Stimulated activated memory B cell treated with anti-CD40 and anti-IgM and Interleukin-4, amounts not matched to agents 10 μg/mL and 1 μg/mL and 100 μg/mL, for 72 hours (primary cell): Measurements from ENCODE around the gene GRIK4.

Experiments
- ATAC-seq: fragments of 150-1000 bp; cut with Tn5 transposase; 2 replicates; pipeline ENCODE4 v1.10.0; 2021
- H3K27ac Mint-ChIP-seq: one replicate; pipeline ENCODE4 v1.8.0; 2022; ENCODE audit warnings: mild to moderate bottlenecking, mixed read lengths
- H3K27me3 Mint-ChIP-seq: one replicate; pipeline ENCODE4 v1.8.0; 2022; ENCODE audit warnings: mixed read lengths
- H3K36me3 Mint-ChIP-seq: one replicate; pipeline ENCODE4 v1.8.0; 2022; ENCODE audit warnings: mixed read lengths
- H3K4me1 Mint-ChIP-seq: one replicate; pipeline ENCODE4 v1.8.0; 2022; ENCODE audit warnings: mixed read lengths
- H3K4me3 Mint-ChIP-seq: one replicate; pipeline ENCODE4 v1.8.0; 2022; ENCODE audit warnings: mild to moderate bottlenecking, moderate library complexity, mixed read lengths
- H3K9me3 Mint-ChIP-seq: one replicate; pipeline ENCODE4 v1.8.0; 2022; ENCODE audit warnings: mixed read lengths

The GRIK4 gene

DNA sequence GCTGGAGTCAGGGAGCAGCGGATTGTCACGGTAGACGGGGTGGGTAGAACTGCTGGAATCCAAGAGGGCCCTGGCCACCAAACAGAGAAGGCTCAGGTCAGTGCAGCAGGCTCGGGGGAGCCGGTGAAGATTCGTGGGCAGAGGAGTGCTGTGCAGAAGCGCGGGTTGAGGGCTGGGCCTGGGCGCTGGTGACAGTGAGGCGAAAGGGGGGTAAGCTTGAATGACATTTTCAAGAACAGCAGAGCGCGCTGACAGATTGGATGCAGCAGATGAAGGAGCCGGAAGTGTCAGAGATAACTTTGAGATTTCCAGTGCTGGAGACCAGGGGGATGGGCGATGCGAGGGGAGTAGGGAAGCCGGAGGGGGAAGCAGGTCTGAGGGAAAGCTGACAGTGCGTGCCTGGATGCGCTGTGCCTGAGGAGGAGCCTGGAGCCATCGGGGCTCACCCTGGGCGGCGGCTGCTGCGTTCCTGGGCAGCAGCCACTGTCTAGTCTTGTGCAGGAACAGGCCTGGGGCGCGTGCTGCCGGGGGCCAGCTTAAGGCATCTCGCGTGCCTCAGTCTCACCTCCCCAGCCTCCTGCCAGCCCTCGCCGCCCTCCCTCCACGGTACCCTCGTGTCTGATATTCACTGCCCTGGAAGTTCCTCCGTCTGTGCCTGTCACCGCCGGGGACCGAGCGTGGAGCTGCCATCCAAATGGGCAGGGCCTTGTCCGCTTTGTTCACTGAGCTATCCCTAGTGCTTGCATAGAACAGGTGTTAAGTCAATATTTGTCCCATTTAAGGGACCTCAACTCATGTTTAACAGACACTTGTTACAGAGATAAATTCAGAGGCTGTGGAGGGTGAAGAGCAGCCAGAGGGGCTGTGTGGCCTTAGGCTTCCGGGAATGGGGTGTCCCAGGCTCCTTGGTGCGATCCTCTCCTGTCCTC lies 5.2 kb downstream of the GRIK4 start:
- H3K27me3 Mint-ChIP-seq: peaks cover 55% of the 10 kb centered on the region

DNA sequence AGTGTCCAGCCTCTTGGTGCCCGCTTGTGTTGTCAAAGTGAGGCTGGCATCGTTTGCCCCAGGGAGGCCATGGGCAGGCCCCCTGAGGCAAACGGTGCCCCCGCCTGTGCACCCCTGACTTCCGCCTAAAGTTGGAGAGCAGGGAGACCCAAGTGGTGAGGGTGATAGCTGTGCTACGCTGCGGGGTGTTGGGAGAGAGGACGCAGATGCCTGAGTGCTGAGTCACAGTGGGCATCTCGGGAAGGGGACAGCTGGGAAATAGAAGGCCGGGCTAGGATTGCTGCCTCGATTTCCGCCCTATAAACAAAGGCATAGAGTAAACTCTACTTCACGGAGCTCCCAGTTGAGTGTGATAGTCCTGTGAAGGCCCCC lies 5.8 kb downstream of the GRIK4 start:
- H3K27me3 Mint-ChIP-seq: peaks cover 59% of the 10 kb centered on the region
- no peaks in the 10 kb centered on the region for H3K4me1 Mint-ChIP-seq
- ATAC-seq: peak; percentile 2
- H3K9me3 Mint-ChIP-seq: no peaks in the 10 kb centered on the region
- H3K27ac Mint-ChIP-seq: no peak overlapping the region
- H3K4me3 Mint-ChIP-seq: no peak overlapping the region
- H3K36me3 Mint-ChIP-seq: no peaks in the 10 kb centered on the region

More for the DNA sequence above, 5.2 kb downstream of the GRIK4 start:
- Mint-ChIP-seq H3K4me3 (no peak overlapping the region), H3K36me3 (no peaks in the 10 kb centered on the region), H3K27ac (no peak overlapping the region), H3K4me1 (no peaks in the 10 kb centered on the region), H3K9me3 (no peaks in the 10 kb centered on the region)
- ATAC-seq: no peak

DNA sequence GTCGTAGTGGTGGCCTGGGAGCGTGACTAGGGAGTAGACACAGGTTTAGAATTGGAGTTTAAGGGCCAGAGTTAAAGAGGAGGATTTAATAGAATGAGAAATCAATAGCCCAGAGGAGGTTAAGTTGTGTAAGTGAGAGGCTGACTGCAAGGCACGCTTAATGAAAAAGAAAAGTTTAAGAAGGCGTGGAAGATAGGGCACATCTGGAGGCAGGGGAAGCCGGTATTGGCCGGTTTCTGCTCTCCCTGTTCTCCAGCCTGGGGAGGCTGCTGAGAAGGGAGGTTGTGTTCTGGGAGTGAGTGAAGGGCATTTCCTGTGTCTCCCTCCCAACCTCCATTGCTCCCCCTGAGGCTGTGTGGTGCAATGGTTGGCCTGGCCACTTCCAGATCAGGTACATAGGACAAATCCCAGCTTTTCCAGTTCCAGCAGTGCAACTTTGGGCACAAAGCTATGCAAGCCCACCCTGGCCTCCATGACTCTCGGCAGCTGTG lies 6.3 kb downstream of the GRIK4 start:
- Mint-ChIP-seq H3K36me3 (no peaks in the 10 kb centered on the region), H3K27ac (no peak overlapping the region), H3K27me3 (peaks cover 59% of the 10 kb centered on the region), H3K4me1 (no peaks in the 10 kb centered on the region), H3K4me3 (no peak overlapping the region), H3K9me3 (no peaks in the 10 kb centered on the region)
- ATAC-seq: no peak

DNA sequence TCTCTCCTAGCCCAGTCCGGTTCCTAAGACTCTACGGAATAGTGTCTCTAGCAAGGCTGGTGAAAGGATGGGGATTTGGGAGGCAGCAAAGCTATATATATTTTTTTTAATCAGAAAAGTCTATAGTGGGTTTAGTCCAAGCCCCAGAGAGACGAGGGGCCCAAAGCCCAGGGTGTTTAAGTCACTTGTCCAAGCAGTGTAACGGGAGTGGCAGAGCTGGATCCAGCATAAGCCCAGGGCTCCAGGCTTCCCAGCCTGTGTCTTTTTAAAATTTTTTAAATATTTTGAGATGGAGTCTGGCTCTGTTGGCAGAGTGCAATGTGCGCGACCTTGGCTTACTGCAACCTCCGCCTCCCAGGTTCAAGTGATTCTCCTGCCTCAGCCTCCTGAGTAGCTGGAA lies 6.8 kb downstream of the GRIK4 start:
- no peak for ATAC-seq
- no peak overlapping the region for H3K4me3 Mint-ChIP-seq
- no peaks in the 10 kb centered on the region for H3K9me3 Mint-ChIP-seq
- no peak overlapping the region for H3K27ac Mint-ChIP-seq
- no peaks in the 10 kb centered on the region for H3K4me1 Mint-ChIP-seq
- peaks cover 59% of the 10 kb centered on the region for H3K27me3 Mint-ChIP-seq
- H3K36me3 Mint-ChIP-seq: no peaks in the 10 kb centered on the region

DNA sequence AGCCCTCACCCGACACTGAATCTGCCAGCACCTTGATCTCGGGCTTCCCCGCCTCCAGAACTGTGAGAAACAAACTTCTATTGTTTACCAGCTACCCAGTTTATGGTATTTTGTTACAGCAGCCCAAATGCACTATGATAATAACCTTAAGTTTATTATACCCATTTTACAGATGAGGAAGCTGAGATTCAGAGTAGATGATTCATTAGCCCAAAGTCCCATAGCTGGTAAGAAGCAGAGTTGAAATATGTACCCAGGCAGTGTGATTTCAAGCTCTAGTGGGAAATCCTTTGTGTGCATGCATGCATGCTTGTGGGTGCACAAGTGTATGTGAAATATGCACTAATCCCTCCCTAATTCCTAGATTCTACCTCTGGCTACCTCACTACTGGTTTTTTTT lies 7.9 kb downstream of the GRIK4 start:
- Mint-ChIP-seq H3K27me3 (peaks cover 55% of the 10 kb centered on the region), H3K36me3 (no peaks in the 10 kb centered on the region), H3K9me3 (no peaks in the 10 kb centered on the region), H3K4me1 (no peaks in the 10 kb centered on the region), H3K4me3 (no peak overlapping the region), H3K27ac (no peak overlapping the region)
- no peak for ATAC-seq

GRCh38 chr11:120520091-120520822 lies 8.7 kb downstream of the GRIK4 start:
- H3K4me1 Mint-ChIP-seq: no peaks in the 10 kb centered on the region
- no peak overlapping the region for H3K4me3 Mint-ChIP-seq
- peaks cover 55% of the 10 kb centered on the region for H3K27me3 Mint-ChIP-seq
- no peaks in the 10 kb centered on the region for H3K9me3 Mint-ChIP-seq
- no peaks in the 10 kb centered on the region for H3K36me3 Mint-ChIP-seq
- ATAC-seq: no peak
- H3K27ac Mint-ChIP-seq: no peak overlapping the region

GRCh38 chr11:120521176-120521575 lies 9.6 kb downstream of the GRIK4 start:
- no peaks in the 10 kb centered on the region for H3K9me3 Mint-ChIP-seq
- H3K4me3 Mint-ChIP-seq: no peak overlapping the region
- H3K27me3 Mint-ChIP-seq: peaks cover 55% of the 10 kb centered on the region
- no peaks in the 10 kb centered on the region for H3K4me1 Mint-ChIP-seq
- no peak for ATAC-seq
- no peak overlapping the region for H3K27ac Mint-ChIP-seq
- no peaks in the 10 kb centered on the region for H3K36me3 Mint-ChIP-seq

- Mint-ChIP-seq H3K36me3 (no peaks in the 10 kb centered on the region), H3K4me3 (no peak overlapping the region), H3K27ac (no peak overlapping the region), H3K4me1 (no peaks in the 10 kb centered on the region), H3K27me3 (peaks cover 58% of the 10 kb centered on the region), H3K9me3 (no peaks in the 10 kb centered on the region)
- ATAC-seq: no peak
Observed at GRCh38 chr11:120522021-120522420, 10.5 kb downstream of the GRIK4 start.

DNA sequence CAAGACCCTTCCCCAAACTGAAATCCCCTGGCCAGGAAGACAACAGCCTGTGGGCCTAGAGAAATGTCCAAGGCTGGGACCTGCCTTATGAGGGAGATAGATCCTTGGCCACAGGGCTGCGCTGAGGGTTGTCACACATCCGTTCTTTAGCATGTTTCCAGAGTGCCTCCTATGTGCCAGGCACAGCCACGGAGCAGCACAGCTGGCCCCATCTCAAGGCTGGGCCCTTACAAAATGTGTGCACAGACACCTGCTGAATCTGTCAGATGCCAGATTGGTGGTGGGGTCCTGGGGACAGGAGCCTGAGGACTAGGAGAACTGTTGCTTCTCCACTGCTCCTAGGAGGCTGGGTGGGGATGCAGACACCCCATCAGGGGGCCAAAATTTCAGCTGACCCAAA lies 11.2 kb downstream of the GRIK4 start:
- no peaks in the 10 kb centered on the region for H3K36me3 Mint-ChIP-seq
- ATAC-seq: no peak
- no peak overlapping the region for H3K27ac Mint-ChIP-seq
- H3K4me3 Mint-ChIP-seq: no peak overlapping the region
- H3K9me3 Mint-ChIP-seq: no peaks in the 10 kb centered on the region
- H3K27me3 Mint-ChIP-seq: peaks cover 62% of the 10 kb centered on the region
- no peaks in the 10 kb centered on the region for H3K4me1 Mint-ChIP-seq

DNA sequence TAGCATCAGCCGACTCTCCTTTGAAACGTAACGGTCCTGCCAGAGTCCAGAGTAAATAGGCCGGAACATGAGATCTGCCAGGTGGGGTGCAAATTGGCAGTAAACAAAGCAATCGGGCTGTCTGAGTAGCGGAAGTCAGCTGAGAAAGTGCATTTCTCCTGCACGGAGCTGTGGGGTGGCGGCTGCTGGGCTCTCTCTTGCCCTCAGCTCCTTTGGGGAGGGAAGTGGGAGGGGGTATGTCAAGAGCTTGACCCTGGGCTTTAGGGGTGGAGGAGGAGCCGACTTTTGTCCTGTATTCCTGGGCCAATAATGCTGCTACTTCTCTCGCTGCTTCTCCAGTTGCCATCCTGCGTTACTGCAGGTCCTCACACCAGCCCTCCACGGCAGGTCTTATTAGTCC lies 11.6 kb downstream of the GRIK4 start:
- Mint-ChIP-seq H3K9me3 (no peaks in the 10 kb centered on the region), H3K27ac (no peak overlapping the region), H3K4me3 (no peak overlapping the region), H3K4me1 (no peaks in the 10 kb centered on the region), H3K27me3 (peaks cover 62% of the 10 kb centered on the region), H3K36me3 (no peaks in the 10 kb centered on the region)
- no peak for ATAC-seq

DNA sequence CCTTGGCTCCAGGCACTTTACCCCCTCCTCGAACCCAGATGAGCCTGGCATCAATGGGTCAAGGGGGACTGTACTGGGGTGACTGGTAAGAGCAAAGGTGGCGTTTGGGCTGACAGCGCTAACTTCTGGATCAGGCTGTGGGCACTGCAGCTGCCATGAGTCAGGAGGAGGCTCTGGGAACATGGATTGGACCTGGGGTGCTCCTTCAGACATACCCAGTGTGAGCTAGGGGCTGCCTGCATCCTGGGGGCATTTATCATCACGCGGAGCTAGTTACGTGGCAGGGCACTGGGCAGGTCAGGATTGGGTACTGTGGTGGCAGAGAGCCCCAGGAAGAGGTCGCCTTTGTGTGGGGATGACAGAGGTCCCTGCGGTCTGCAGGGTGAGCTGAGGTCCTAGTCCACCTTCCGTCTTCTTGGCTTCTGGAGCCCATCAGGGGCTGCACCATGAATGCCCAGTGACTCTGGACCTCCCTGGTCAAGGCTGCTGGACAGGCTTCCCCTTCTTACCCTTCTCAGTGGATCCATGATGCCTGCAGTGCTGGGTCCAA lies 13.1 kb downstream of the GRIK4 start:
- no peaks in the 10 kb centered on the region for H3K4me1 Mint-ChIP-seq
- H3K36me3 Mint-ChIP-seq: no peaks in the 10 kb centered on the region
- H3K27ac Mint-ChIP-seq: no peak overlapping the region
- H3K4me3 Mint-ChIP-seq: no peak overlapping the region
- peaks cover 73% of the 10 kb centered on the region for H3K27me3 Mint-ChIP-seq
- no peak for ATAC-seq
- peaks cover 4% of the 10 kb centered on the region for H3K9me3 Mint-ChIP-seq

DNA sequence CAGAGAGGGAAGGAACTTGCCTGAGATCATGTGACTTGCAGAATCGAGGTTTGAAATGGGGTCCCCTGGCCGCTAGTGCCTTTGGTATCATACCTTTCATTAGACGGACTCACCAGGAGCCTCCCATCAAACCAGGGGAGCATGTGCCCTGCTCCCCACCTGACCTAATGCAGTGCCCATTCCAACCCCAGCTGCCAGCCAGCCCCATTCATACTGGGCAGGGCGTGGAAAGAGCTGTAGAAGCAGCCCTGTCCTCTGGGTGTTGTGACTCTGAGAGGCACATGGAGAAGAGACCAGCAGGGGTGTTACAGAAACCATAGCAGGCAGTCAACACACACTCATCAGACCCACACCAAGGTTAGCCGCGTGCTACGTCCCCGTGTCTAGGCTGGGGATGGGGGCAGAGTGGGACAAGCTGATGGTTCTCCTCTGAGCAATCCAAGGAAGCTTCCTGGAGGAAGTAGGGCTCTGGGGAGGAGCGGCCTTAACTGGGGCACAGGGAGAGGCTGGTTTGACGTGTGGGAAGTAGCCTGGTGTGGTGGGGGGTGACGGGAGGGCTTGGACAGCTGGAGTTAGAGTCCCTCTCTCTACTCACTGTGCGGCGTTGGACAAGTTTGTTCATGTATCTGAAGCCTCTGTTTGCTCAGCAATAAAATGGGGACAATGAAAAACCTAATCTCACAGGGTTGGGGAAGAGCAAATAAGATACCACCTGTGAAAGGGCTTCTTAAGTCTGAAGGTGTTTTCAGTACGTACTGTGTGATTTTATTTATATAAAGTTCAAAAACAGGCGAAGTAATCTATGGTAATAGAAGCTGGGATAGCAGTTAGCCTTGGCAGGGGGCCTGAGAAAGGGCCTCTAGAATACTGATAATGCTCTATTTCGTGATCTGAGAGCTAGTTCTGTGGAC lies 14.0 kb downstream of the GRIK4 start:
- H3K4me1 Mint-ChIP-seq: no peaks in the 10 kb centered on the region
- H3K27me3 Mint-ChIP-seq: peaks cover 65% of the 10 kb centered on the region
- no peak overlapping the region for H3K4me3 Mint-ChIP-seq
- ATAC-seq: no peak
- peaks cover 4% of the 10 kb centered on the region for H3K9me3 Mint-ChIP-seq
- H3K27ac Mint-ChIP-seq: no peak overlapping the region
- no peaks in the 10 kb centered on the region for H3K36me3 Mint-ChIP-seq

GRCh38 chr11:120526241-120526640 lies 14.7 kb downstream of the GRIK4 start:
- H3K27me3 Mint-ChIP-seq: peaks cover 65% of the 10 kb centered on the region
- no peaks in the 10 kb centered on the region for H3K4me1 Mint-ChIP-seq
- H3K36me3 Mint-ChIP-seq: no peaks in the 10 kb centered on the region
- no peak overlapping the region for H3K27ac Mint-ChIP-seq
- peaks cover 4% of the 10 kb centered on the region for H3K9me3 Mint-ChIP-seq
- no peak overlapping the region for H3K4me3 Mint-ChIP-seq
- no peak for ATAC-seq

DNA sequence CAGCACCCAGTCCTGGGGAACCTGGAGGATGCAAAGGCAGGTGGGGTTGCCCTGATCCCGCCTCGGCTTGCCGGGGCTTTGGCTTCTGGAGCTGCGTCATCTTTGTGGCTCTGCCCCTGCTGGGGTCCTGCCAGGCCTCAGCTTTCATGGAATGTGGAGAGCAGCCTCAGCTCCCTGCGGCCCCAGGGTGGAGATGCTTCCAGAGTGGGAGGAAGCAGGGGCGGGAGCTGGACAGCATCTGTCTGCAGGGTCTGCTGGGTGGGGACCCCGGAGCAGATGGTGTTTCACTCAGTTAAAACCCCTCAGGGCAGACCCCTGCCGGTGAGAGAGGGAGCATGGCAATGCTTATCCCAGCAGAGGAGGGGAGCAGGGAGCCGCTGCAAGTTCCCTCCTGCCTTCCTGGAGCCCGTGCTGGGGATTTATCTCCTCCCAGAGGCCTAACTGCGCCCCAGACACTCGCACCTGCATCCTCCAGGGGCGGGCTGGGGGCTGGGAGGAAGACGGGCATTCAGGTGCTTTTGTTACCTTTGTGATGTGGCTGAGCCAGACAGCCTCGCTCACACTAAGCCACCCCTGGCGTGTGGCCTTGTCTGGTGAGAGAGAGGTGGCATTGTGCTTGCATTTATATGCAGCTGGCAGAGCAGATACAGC lies 15.7 kb downstream of the GRIK4 start:
- Mint-ChIP-seq H3K36me3 (no peaks in the 10 kb centered on the region), H3K4me1 (no peaks in the 10 kb centered on the region), H3K9me3 (peaks cover 4% of the 10 kb centered on the region), H3K27me3 (peaks cover 62% of the 10 kb centered on the region), H3K4me3 (no peak overlapping the region), H3K27ac (no peak overlapping the region)
- no peak for ATAC-seq
